GM19099 (cell line): ENCODE results near the gene PLCL2.

ENCODE experiments used
- POLR2A ChIP-seq: IDR thresholded peaks from 3 replicates; pipeline ENCODE4 v1.6.1; 2011; ENCODE audit warnings: low read depth; ENCODE audit not compliant: insufficient read length; ENCODE audit errors: extremely low read depth

Gene PLCL2

DNA sequence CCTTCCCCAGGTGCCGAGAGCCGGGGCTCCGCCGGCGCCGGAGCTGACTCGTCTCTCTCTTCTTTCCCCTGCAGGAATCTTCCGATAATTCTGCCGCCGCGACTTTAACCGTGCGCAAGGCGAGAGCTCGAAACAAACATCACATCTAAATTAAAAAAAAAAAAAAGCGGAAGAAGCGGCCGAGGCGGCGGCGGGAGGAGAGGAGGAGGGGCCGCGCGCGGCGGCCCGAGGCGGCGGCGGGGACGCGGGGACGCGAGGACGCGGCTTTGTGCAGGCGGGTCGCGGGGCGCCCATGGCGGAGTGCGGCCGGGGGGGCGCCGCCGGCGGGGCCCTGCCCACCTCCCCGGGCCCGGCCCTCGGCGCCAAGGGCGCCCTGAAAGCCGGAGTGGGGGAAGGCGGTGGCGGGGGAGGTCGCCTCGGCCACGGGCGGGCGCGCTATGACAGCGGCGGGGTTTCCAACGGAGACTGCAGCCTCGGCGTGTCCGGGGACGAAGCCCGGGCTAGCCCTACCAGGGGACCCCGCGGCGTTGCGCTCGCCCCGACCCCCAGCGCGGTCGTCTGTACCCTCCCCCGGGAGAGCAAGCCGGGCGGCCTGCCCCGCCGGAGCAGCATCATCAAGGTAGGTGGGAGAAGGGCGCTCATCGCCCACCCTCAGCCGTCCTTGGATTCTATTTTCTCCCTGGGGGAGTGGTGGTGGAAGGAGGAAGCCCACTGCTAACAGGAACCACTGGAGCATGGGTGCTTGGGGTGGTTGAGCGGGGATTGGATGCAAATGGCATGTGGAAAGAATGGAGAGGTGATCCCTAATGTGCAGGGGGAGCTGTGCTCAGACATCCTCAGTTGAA, at the start of gene PLCL2:
TSS of gene PLCL2 (plus strand) at position 208 of the 845 bp plus-strand sequence. CDS start at position 293, 85 bp downstream.
- TF ChIP-seq POLR2A: peak; percentile 50

DNA sequence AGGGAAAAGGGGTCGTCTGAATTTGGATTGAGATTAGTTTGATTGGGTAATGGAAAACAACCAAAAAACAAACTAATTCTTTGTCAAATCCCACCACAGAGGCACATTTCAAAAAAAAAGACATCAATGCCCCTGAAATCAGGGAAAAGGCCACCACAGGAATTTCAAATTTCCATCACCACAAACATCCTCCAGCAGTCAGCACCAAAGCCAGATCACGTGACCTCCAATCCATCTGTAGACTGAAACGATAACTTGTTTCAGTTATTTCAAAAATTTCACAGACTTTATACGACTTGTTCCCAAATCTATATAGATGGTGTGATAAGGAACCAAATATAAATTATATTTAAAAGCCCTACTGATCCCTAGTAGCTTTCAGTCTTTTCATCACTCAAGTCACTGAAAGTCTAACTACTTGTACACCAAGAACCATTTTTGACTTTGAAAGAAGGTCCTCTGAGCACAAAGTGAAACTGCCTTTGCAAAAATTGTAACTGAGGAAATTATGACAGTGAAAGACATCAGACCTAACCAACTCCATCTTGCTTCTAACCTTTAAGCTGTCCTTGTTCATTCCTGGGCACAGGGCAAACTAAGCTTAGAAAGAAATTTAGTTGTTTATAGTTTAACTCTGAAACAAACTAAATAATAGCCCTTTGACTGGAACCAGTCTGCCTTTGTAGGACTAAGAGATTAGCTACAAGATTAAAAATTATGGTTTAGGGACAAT, 48.1 kb upstream of the PLCL2 start:
- no peak for TF ChIP-seq POLR2A

DNA sequence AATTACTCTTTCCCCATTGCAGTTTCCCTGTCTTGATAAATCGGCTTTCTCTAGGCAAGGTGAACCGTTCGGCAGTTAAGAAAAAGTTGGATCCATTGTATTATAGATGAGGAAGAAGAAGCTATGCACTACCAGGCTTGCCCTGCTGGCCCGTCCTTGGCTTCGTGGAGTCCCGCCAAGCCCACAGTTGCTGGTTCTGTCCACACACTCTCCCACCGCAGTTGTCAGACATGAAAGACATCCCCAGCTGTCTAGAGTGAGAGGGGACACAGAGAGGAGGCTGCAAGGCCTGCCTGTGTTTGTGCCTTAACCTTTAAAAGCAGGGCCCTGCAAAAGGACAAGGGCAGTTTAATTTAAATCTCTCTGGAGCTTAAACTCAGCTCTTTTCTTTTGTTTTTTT, 47.2 kb upstream of the PLCL2 start:
- TF ChIP-seq POLR2A: no peak

DNA sequence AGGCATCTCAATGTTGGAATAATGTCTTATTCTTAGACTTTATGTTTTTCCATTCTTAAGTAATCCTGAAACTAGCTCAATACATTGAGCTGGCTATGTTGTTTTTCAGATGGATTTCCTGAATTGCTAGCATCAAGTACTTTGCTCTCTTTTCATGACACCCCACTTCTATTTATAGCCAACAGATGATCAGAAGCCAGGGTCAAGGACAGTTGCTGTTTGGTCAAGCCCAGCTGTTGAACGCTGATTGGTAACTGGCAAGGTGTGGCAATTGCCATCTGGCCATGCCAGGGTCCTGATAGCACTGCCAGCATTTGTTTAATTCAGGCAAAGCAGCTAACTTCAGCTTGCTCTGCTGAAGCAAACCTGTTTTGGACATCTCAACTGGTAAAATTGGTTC, 46.2 kb upstream of the PLCL2 start:
- TF ChIP-seq POLR2A: no peak

DNA sequence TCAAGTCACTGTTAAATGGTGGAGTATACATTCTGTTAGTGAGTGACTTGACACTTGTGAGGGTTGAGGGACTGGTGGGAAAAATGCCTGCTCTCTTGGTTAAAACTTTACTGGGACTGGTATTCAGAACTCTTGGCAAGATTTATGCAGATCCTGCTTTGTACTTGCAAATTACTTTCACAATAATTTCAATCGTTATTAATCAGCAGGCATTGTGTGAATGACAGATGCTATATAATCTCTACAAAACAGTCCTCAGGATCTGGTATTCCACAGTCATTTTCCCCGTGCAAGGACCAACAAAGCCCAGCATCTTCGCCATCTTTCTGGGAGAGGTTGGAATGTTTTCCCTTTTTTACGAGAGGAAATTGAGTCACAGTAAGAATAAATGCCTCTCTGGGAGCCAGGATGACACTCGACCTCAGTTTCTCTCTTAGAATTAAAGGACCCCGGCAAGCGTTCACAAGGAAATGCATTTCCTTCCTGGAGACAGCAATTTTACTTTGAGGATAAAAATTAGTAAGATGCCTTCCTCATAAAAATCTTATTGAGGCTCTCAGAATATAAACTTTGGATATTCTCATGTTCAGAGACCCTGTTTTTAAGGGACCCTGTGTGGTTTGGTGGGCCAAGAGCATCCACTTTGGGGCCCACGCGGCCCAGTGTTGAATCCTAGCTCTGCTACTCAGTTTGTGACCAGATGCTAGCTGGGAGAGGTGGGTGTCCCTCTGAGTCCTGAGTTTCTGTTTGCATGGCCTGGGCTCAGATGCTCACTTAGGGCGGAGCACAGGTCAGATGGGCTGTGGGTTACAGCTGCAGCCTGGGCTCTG, 45.3 kb upstream of the PLCL2 start:
- TF ChIP-seq POLR2A: no peak

DNA sequence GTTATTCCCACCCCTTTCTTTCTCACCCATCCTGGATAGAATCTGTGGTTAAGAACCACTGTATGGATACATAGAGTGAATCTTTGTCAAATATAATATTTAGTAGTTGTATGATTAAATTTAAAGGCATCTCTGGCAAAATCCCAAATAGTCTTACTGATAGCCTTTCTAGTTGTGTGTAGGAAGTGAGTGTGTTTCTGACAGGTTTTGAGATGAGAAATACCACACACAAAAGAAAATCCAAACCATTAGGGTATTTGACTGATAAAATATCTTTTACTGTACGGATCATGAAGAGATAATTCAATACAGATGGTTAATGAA, 44.7 kb upstream of the PLCL2 start:
- no peak for TF ChIP-seq POLR2A

DNA sequence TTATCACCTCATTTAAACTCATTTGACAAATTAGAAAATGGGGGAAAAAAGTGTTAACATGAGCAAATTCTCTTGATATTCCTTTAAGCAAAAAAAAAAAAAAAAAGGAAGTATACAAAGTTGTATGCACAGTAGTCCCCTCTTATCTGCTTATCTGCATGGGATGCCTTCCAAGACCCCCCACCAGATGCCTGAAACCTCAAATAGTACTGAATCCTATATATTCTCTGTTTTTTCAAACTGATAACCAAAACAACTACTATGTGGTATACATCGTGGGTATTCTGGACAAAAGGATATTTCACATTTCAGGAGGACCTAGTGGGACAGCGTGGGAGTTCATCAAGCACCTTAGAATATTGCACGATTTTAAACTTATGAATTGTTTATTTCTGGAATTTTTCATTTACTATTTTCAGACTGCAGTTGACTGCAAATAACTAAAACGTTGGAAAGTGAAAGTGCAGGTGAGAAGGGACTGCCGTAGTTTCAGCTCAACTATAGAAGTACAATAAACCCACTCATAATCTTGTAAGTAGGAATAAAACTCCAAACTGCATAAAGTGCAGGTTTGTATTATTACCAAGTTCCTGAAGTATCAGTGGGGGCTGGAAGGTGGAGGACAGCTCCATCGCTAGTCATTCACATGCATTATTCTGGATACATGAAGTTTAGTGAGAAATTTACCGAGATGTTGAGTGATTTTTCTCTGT, 43.6 kb upstream of the PLCL2 start:
- no peak for TF ChIP-seq POLR2A

DNA sequence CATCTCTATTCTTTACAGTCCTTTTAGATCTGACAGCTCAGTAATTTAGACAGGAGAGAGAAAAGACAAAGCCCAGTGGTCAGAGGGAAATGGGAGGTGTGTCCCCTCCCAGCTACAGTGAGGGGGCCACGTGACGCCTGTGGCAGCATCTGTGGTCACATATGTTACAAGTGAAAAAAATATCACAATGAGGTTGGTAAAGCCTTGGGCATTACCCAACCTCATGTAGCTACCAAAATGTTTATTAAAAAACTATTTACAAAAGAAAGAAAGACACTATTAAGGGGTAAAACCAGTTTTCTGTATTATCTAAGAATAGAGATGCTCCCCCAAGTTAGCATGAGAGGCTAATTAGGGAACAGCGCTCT, 42.9 kb upstream of the PLCL2 start:
- no peak for TF ChIP-seq POLR2A

DNA sequence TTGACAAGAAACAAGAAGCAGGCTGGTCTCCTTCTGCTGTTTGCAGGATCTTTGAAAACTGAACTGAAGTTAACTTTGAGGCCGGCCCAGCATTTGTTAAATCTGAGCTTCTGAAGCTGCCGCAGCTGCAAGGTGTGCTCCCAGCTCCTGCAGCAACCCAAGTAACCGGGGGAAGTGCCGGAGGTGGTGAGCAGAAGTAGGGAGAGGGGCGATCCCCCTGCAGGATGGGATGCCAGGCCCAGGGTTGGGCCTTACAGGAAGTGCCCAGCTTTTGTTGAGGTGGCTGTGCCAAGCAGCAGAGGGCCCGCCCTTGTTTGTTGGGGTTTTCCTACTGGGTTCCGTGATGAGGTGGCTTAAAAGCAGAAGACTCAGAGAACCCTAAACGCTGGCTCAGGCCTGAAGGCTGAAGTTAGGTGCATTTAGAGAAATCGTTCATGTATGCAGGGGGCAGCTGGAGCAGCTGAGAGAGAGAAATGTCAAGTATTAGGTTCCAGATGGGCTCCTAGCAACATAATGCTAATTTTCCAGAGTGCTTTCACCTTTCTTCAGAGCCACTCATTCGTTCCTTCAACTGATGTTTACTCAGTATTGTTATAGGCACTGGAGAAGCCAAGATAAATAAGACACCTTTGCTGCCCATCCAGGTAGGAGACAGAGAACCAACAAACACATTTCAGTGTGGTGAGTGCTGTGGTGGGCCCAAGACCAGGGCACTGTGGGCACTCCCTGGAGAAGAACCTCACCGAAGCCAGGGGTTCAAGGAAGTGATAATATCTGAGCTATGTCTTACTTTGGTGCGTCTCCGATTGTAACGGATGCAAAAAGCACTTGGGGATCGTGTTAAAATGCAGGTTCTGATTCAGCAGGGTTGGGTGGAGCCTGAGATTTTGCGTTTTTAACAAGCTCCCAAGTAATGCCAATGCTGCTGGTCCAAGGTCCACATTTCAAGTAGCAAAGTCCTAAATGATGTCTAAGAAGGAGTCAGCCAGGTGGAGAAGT, 42.2 kb upstream of the PLCL2 start:
- TF ChIP-seq POLR2A: no peak

DNA sequence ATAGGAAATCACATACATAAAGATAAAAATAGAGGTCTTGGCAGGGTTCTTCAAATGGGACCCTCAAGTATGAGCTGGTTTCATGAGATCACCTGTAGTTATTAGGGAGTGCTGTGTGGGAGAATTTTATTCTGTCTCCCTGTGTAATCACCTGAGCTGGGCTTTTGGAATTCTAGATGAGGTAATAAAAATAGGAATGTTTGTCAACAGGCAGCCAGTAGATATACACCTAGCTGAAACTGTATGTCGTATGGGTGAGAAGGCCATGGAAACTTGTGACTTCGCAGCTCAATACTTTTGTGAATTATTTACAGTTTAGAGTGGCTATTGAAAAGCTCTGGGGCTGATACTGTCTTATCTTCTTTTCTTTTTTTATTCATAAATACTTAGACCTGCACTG, 40.5 kb upstream of the PLCL2 start:
- no peak for TF ChIP-seq POLR2A

DNA sequence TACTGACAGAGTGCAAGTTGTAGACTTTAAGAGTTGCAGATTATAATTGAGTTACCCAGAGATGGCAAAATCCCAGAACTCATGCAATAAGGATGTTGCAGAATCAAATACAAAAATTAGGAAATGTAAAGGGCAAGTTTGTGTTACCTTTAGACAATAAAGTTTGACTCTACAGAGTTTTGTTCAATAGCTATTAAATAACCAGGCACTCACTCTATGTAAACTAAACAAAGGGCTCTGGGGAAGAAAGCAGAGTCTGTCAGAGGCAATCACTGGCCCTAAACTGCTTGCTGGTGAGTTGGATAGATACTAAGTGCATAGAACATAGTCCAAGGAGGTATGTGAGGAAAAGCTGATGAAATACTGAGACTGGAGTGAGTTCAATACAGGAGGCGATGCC, 40.0 kb upstream of the PLCL2 start:
- TF ChIP-seq POLR2A: no peak

DNA sequence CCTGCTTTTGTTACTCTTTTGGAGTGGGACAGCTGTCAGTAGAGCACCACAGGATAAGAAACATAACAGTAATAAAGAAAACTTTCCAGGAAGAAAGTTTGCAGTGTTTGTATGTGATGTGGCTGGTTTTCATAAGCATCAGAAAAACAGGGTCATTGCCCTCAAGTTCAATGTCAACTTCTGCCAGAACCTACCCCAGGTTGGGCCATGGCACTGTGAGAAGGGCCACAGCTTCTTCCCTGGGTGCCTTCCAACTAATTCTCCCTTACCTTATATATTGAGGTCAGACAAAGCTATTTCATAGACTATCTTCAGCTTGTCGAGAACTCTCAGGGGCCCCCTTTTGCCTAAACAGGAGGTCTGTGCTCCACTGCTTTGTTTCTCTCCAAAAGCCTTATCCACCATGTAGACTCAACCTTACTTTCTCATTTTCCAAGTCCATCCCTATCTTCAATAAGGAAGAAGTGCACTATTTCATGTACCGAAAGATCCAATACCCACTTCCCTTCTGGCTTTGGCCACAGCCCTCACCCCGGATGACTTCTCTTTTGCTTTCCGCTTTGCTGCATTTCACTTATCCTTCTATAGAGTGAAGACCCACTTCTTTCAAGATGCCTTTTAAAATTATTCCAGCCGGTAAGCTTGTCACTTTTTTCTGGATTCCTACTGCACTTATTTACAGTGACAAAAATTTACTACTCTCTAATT, 38.2 kb upstream of the PLCL2 start:
- TF ChIP-seq POLR2A: no peak

DNA sequence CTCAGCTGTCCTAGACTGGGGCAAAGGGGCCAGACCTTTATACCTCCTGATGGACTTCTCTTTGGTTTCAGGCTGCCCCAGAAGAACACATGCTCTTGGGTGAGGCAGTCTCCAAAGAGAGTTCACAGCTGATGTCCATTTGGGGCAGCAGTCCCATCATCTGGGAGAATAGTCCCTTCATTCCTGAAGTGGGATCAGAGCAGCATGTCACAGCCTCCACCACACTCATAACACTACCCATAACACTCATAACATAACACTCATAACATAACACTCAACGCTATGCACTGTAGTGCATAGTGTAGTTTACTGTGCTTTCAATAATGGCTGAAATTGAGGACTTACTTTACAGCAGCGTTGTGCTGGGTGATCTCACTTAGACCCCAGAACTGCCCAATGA, 36.7 kb upstream of the PLCL2 start:
- no peak for TF ChIP-seq POLR2A

DNA sequence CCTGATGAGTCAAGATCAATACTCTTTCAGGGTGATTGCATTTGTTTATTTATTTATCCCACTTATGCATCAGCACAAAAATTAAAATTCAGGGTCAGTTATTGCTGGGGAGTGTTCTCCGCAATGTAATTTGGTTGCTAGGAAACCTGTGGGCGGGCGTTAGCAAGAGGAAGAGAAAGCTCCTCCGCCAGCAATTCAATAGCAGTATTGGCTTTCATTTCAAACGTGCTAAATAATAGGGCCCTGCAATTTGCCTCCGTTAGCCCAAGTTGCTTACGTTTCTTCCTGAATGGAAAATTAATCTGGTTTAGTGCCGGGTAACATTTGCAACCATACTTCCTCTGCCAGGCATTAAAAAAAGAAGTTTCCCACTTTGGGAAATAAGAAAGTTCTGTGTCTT, 35.5 kb upstream of the PLCL2 start:
- no peak for TF ChIP-seq POLR2A

DNA sequence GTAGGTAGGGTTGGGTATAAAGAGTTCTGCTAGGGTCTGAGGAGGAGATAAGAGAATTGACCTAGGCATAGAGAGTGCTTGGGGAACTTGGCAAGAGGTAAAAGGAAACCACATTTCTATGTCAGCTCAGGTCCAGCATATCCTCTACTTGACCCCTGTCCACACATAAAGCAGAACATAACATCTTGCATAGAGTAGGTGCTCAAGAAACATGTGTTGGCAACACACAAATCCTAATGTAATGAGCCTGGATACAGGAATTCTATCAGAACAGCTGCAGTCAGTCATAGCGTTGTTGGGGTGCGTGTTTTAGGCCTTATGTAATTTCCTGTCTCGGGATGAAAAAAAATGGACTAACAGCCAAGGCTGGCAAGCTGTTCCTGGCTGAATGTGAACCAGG, 35.0 kb upstream of the PLCL2 start:
- TF ChIP-seq POLR2A: no peak
